Loucy (cell line): ENCODE measurements around the gene TMEM132C.

Source experiments
- H2AFZ ChIP-seq: fragments of 200-600 bp; sonication (generic); 2 replicates; pipeline ENCODE4 v1.6.0; 2016; ENCODE audit warnings: antibody characterized with exemption, mild to moderate bottlenecking, low read length, moderate library complexity
- H3F3A ChIP-seq: fragments of 200-600 bp; 2 replicates; pipeline ENCODE4 v1.6.0; 2016; ENCODE audit warnings: antibody characterized with exemption, low read depth, mild to moderate bottlenecking
- H3K27me3 ChIP-seq: fragments of 200-600 bp; sonication (generic); 2 replicates; pipeline ENCODE4 v1.6.1; 2014; ENCODE audit warnings: low read length, mild to moderate bottlenecking; ENCODE audit not compliant: insufficient read depth, poor library complexity, severe bottlenecking
- H3K36me3 ChIP-seq: fragments of 200-600 bp; sonication (generic); 2 replicates; pipeline ENCODE4 v1.6.1; 2016; ENCODE audit warnings: low read length; ENCODE audit not compliant: insufficient read depth
- H3K4me1 ChIP-seq: fragments of 200-600 bp; sonication (generic); 2 replicates; pipeline ENCODE4 v1.5.1; 2014; ENCODE audit warnings: low read length, mild to moderate bottlenecking; ENCODE audit not compliant: insufficient read depth, poor library complexity, severe bottlenecking
- H3K4me2 ChIP-seq: fragments of 200-600 bp; sonication (generic); 2 replicates; pipeline ENCODE4 v1.6.0; 2014; ENCODE audit warnings: antibody characterized with exemption, low read length, low read depth, mild to moderate bottlenecking; ENCODE audit not compliant: poor library complexity, severe bottlenecking
- H3K4me3 ChIP-seq: fragments of 200-600 bp; sonication (generic); 2 replicates; pipeline ENCODE4 v1.5.1; 2014; ENCODE audit warnings: low read length, mild to moderate bottlenecking, mixed read lengths; ENCODE audit not compliant: poor library complexity, severe bottlenecking
- H3K79me2 ChIP-seq: fragments of 200-600 bp; sonication (generic); 2 replicates; pipeline ENCODE4 v1.6.1; 2014; ENCODE audit warnings: low read length; ENCODE audit not compliant: insufficient read depth
- H3K9ac ChIP-seq: fragments of 200-600 bp; sonication (generic); 2 replicates; pipeline ENCODE4 v1.6.0; 2014; ENCODE audit warnings: mild to moderate bottlenecking, low read depth, low read length, moderate library complexity; ENCODE audit not compliant: poor library complexity, severe bottlenecking
- H3K9me2 ChIP-seq: fragments of 200-600 bp; sonication (generic); replicated peaks from 2 replicates; pipeline ENCODE4 v1.6.1; 2016; ENCODE audit warnings: low read depth, low read length, mixed read lengths
- H3K9me3 ChIP-seq: fragments of 200-600 bp; sonication (generic); 2 replicates; pipeline ENCODE4 v1.6.1; 2014; ENCODE audit warnings: mild to moderate bottlenecking, antibody characterized with exemption, low read length, low read depth; ENCODE audit not compliant: insufficient read depth
- H4K20me1 ChIP-seq: fragments of 200-600 bp; sonication (generic); 2 replicates; pipeline ENCODE4 v1.6.0; 2014; ENCODE audit warnings: antibody characterized with exemption, low read length, mild to moderate bottlenecking; ENCODE audit not compliant: insufficient read depth, poor library complexity, severe bottlenecking
- CTCF ChIP-seq: fragments of 200-600 bp; sonication (generic); conservative IDR thresholded peaks from 2 replicates; pipeline ENCODE4 v1.5.1; 2014; ENCODE audit warnings: mild to moderate bottlenecking, antibody characterized with exemption, low read length
- EZH2phosphoT487 ChIP-seq: fragments of 200-600 bp; IDR thresholded peaks from 2 replicates; pipeline ENCODE4 v1.6.1; 2018; ENCODE audit warnings: antibody characterized with exemption, mild to moderate bottlenecking, moderate library complexity, borderline replicate concordance

Gene TMEM132C

GRCh38 chr12:128613837-128614590 lies 347.0 kb downstream of the TMEM132C start:
- H3F3A ChIP-seq: no peaks in the 10 kb centered on the region

GRCh38 chr12:128617304-128617833 lies 350.4 kb downstream of the TMEM132C start:
- Histone ChIP-seq H3K9me2 (no peaks in the 10 kb centered on the region), H3K9me3 (no peaks in the 10 kb centered on the region), H3K9ac (no peak overlapping the region), H3K4me2 (no peak overlapping the region), H2AFZ (no peak overlapping the region), H3K4me1 (no peaks in the 10 kb centered on the region), H3K79me2 (no peaks in the 10 kb centered on the region), H3F3A (no peaks in the 10 kb centered on the region), H3K36me3 (no peaks in the 10 kb centered on the region), H3K4me3 (no peak overlapping the region), H4K20me1 (no peaks in the 10 kb centered on the region), H3K27me3 (no peaks in the 10 kb centered on the region)
- TF ChIP-seq CTCF (no peak), EZH2phosphoT487 (no peak)

More at GRCh38 chr12:128613837-128614590, 347.0 kb downstream of the TMEM132C start:
- H3K27me3 ChIP-seq: no peaks in the 10 kb centered on the region
- no peak overlapping the region for H3K4me2 ChIP-seq
- no peaks in the 10 kb centered on the region for H3K36me3 ChIP-seq
- H3K4me3 ChIP-seq: no peak overlapping the region
- no peak overlapping the region for H3K9ac ChIP-seq
- no peaks in the 10 kb centered on the region for H3K9me2 ChIP-seq
- no peaks in the 10 kb centered on the region for H3K9me3 ChIP-seq
- no peaks in the 10 kb centered on the region for H4K20me1 ChIP-seq
- H3K79me2 ChIP-seq: no peaks in the 10 kb centered on the region
- peak; percentile 22; the same call in 1 of the 2 replicates for TF ChIP-seq CTCF
- no peak for TF ChIP-seq EZH2phosphoT487
- H2AFZ ChIP-seq: no peak overlapping the region
- no peaks in the 10 kb centered on the region for H3K4me1 ChIP-seq

GRCh38 chr12:128619263-128619662 lies 352.3 kb downstream of the TMEM132C start:
- Histone ChIP-seq H3K36me3 (no peaks in the 10 kb centered on the region), H2AFZ (no peak overlapping the region), H3K4me1 (no peaks in the 10 kb centered on the region), H3K27me3 (no peaks in the 10 kb centered on the region), H3K9ac (no peak overlapping the region), H3K4me3 (no peak overlapping the region), H3K9me2 (no peaks in the 10 kb centered on the region), H3K4me2 (no peak overlapping the region), H3K9me3 (no peaks in the 10 kb centered on the region), H4K20me1 (no peaks in the 10 kb centered on the region), H3K79me2 (no peaks in the 10 kb centered on the region), H3F3A (no peaks in the 10 kb centered on the region)
- TF ChIP-seq EZH2phosphoT487 (no peak), CTCF (no peak)
